Heart right ventricle (tissue), 16 donors: ENCODE data around the gene SLC39A3. TPM values are rescaled to one million over a fixed set of nuclear protein-coding genes. Genes with fewer than 3 reads are reported as not detected.

Experiments
- ATAC-seq, 8 donors: fragments of 200-7000 bp; cut with Tn5 transposase; one replicate each; pipeline ENCODE4 v1.9.1; 2020; ENCODE audit warnings: mild to moderate bottlenecking in 8 of 8, moderate library complexity in 8 of 8, moderate number of reproducible peaks in 1 of 8
- DNase-seq, 2 donors: peaks; one replicate each; pipeline ENCODE4 v3.0.0-alpha.2; 2020
- H3K27ac ChIP-seq, 10 donors: fragments of 200-600 bp; sonication (generic) in 2 of 10; one replicate each; pipeline versions ENCODE4 v1.5.0 to v1.8.0; 2020 to 2022; ENCODE audit warnings: mild to moderate bottlenecking in 3 of 10
- H3K27me3 ChIP-seq, 7 donors: fragments of 200-600 bp; one replicate each; pipeline ENCODE4 v1.8.0; 2021 to 2022; ENCODE audit warnings: mild to moderate bottlenecking in 2 of 7
- H3K36me3 ChIP-seq, 9 donors: fragments of 200-600 bp; sonication (generic) in 1 of 9; one replicate each; pipeline versions ENCODE4 v1.5.0 to v1.8.0; 2020 to 2022; ENCODE audit warnings: mild to moderate bottlenecking in 2 of 9
- H3K4me1 ChIP-seq, 9 donors: fragments of 200-600 bp; sonication (generic) in 1 of 9; one replicate each; pipeline versions ENCODE4 v1.5.0 to v1.8.0; 2020 to 2022; ENCODE audit warnings: mild to moderate bottlenecking in 4 of 9
- H3K4me3 ChIP-seq, 10 donors: fragments of 200-600 bp; sonication (generic) in 2 of 10; one replicate each; pipeline versions ENCODE4 v1.5.0 to v1.8.0; 2020 to 2022; ENCODE audit warnings: mild to moderate bottlenecking in 7 of 10, moderate library complexity in 2 of 10
- H3K9me3 ChIP-seq, 11 donors: fragments of 200-600 bp in 10 of 11; sonication (generic) in 2 of 11; one replicate each; pipeline versions ENCODE4 v1.5.0 to v1.8.0; 2013 to 2022; ENCODE audit warnings: mild to moderate bottlenecking in 2 of 11, control low read depth in 1 of 11, moderate library complexity in 1 of 11
- CTCF ChIP-seq, 9 donors: fragments of 200-600 bp; sonication (generic) in 2 of 9; IDR thresholded peaks; one replicate each; pipeline versions ENCODE4 v1.5.0 to v1.8.0; 2021 to 2022; ENCODE audit warnings: antibody characterized with exemption in 9 of 9, mild to moderate bottlenecking in 5 of 9, moderate library complexity in 1 of 9
- WGBS, 2 donors: extraction: QIAGEN DNeasy Blood & Tissue Kit; methylation state at CpG; one replicate each; pipeline ENCODE4 v1.1.7; 2013; ENCODE audit warnings: inconsistent platforms in 1 of 2; 5-methylcytosine and 5-hydroxymethylcytosine counted together
- intact Hi-C, 10 donors: fragments of 100-400 bp; cut with DNase I; formaldehyde crosslinking; loops; one replicate each; pipeline versions ENCODE4 v1.11.1 to v1.14.2; 2022
- polyA plus RNA-seq, 2 donors: library from polyadenylated mRNA; stranded (reverse); fragments of 200-250 nt; gene quantifications; one replicate each; pipeline ENCODE4 v1.2.3, GENCODE V29; 2013
- total RNA-seq, 10 donors: library from RNA; stranded (reverse); fragmentation: NEBNext Ultra II Directional in 3 of 10; extraction: Animal tissue kit (Norgen Biotek cat#: 25700) in 3 of 10; gene quantifications; one replicate each; pipeline versions ENCODE4 v1.2.1 to v1.2.4, GENCODE V29; 2021 to 2023
- donor health status: Arrhythmogenic right ventricular cardiomyopathy.
- donor health status: ischemic (EF 13 %, LVEDD 7.1; RV severe dilation, severe dysfunction).
- donor health status: healthy with polysubstance abuse.
- donor health status: DM: no; HTN: yes; CAD: no.
- donor health status: DM: no; HTN: no; CAD: no.
- donor health status: ischemic (EF 25% LVEDD 6.9; RV normal size, moderate dysfunction).
- donor health status: ischemic (EF 25% LVEDD 5.7; RV mildly dilated, moderate dysfunction).
- donor health status: healthy.
- donor health status: DM: yes; HTN: yes; CAD: no.
- donor health status: Ischemic cardiomyopathy.
- donor health status: ischemic (EF 35%, LVEDD 5.7; RV mildly dilated, moderate dysfunction).
- donor health status: nonischemic (EF 11% LVEDD 7.7; RV severe dilation, severe dysfunction).
- donor health status: DM: yes; HTN: yes; CAD: no.
- donor health status: PGD.
- donor health status: ischemic (EF 29% LVEDD 5.4; RV normal size, mild dysfunction).
- donor health status: nonischemic (EF 23%, LVEDD 6.1; RV moderate dilation, normal function).

The SLC39A3 gene
- total and polyA plus RNA-seq, 12 donors, result 16.5 to 66.8 (median 22.2) TPM

GRCh38 chr19:2732883-2733282 lies 6.9 kb downstream of the SLC39A3 start:
- no peak for DNase-seq
- Histone ChIP-seq H3K27ac (no peak overlapping the region), H3K4me1 (peaks cover 0 to 11% (median 0%) of the 10 kb centered on the region in 9 donors), H3K4me3 (no peak overlapping the region), H3K9me3 (peaks cover 0 to 5% (median 0%) of the 10 kb centered on the region in 11 donors), H3K36me3 (peaks cover 0 to 52% (median 3%) of the 10 kb centered on the region in 9 donors), H3K27me3 (peaks cover 0 to 2% (median 0%) of the 10 kb centered on the region in 7 donors)
- ATAC-seq, result no peak
- TF ChIP-seq CTCF (IDR thresholded peaks at IDR 0.05), result no peak
- intact Hi-C loops, result no loop called here
- 95 to 96% methylated on average over 38 of the region's 38 CpGs for WGBS, 2 donors

GRCh38 chr19:2732157-2732725 lies 7.6 kb downstream of the SLC39A3 start:
- H3K27me3 ChIP-seq, result peaks cover 0 to 6% (median 4%) of the 10 kb centered on the region in 7 donors
- no peak overlapping the region for H3K27ac ChIP-seq

GRCh38 chr19:2731181-2731995 lies 8.4 kb downstream of the SLC39A3 start:
- Histone ChIP-seq H3K27me3 (peaks cover 0 to 15% (median 13%) of the 10 kb centered on the region in 7 donors), H3K9me3 (peaks cover 0 to 3% (median 0%) of the 10 kb centered on the region in 11 donors), H3K4me3 (no peak overlapping the region), H3K36me3 (peaks cover 0 to 46% (median 0%) of the 10 kb centered on the region in 9 donors), H3K27ac (no peak overlapping the region), H3K4me1 (no peaks in the 10 kb centered on the region)
- intact Hi-C loops, result no loop called here
- DNase-seq, result no peak
- peak in 1 of 8 donors; percentile 10 for ATAC-seq
- no peak for TF ChIP-seq CTCF (IDR thresholded peaks at IDR 0.05)
- WGBS, 2 donors, result 84 to 88% methylated on average over 41 of the region's 41 CpGs

More at GRCh38 chr19:2732157-2732725, 7.6 kb downstream of the SLC39A3 start:
- H3K4me3 ChIP-seq, result no peak overlapping the region
- WGBS, 2 donors, result 95 to 96% methylated on average over 33 of the region's 33 CpGs
- DNase-seq (no peak), ATAC-seq (no peak)
- intact Hi-C loops, result no loop called here
- peaks cover 0 to 6% (median 0%) of the 10 kb centered on the region in 9 donors for H3K4me1 ChIP-seq
- H3K9me3 ChIP-seq, result peaks cover 0 to 5% (median 0%) of the 10 kb centered on the region in 11 donors
- TF ChIP-seq CTCF (IDR thresholded peaks at IDR 0.05), result no peak
- peaks cover 0 to 52% (median 3%) of the 10 kb centered on the region in 9 donors for H3K36me3 ChIP-seq

GRCh38 chr19:2729943-2730818 lies 9.6 kb downstream of the SLC39A3 start:
- no peak for TF ChIP-seq CTCF (IDR thresholded peaks at IDR 0.05)
- no peak overlapping the region for H3K4me3 ChIP-seq
- no peaks in the 10 kb centered on the region for H3K9me3 ChIP-seq
- peaks cover 0 to 34% (median 0%) of the 10 kb centered on the region in 9 donors for H3K36me3 ChIP-seq
- 89 to 90% methylated on average over 26 of the region's 26 CpGs for WGBS, 2 donors
- no peaks in the 10 kb centered on the region for H3K4me1 ChIP-seq
- H3K27ac ChIP-seq, result no peak overlapping the region
- no peak for DNase-seq
- intact Hi-C loops, result no loop called here
- H3K27me3 ChIP-seq, result peaks cover 0 to 27% (median 22%) of the 10 kb centered on the region in 7 donors
- no peak for ATAC-seq
